ENCODE measurements around the gene CPNE4. TPM values are rescaled to one million over a fixed set of nuclear protein-coding genes. Genes with fewer than 3 reads are reported as not detected.

The CPNE4 gene
- total and polyA plus RNA-seq, 9 of the 15 experiments (the other 6 are each of a cell fraction or from before 2014, with no cell fraction given) = not detected

GRCh38 chr3:131973731-131974130 lies 61.1 kb downstream of the CPNE4 start:
- Histone ChIP-seq H3K27me3 (ENCODE audit: control insufficient read depth in 2 of 2, insufficient read depth in 2 of 2, low read length in 2 of 2) (no peaks in the 10 kb centered on the region), H3K9me3 (replicated peaks; ENCODE audit: control insufficient read depth, insufficient read depth, low read depth, low read length) (no peaks in the 10 kb centered on the region), H2AFZ (ENCODE audit: low read depth, low read length) (no peak overlapping the region), H4K20me1 (replicated peaks; ENCODE audit: control insufficient read depth, insufficient read depth, low read length) (no peaks in the 10 kb centered on the region), H3K4me2 (ENCODE audit: insufficient read depth, low read length) (no peak overlapping the region), H3K9me1 (ENCODE audit: control insufficient read depth, insufficient read depth, low read length) (no peaks in the 10 kb centered on the region), H3K36me3 (ENCODE audit: control insufficient read depth, insufficient read depth, low read length) (no peaks in the 10 kb centered on the region), H3K4me3 (no peak overlapping the region), H3K4me1 (replicated peaks in 1 of 2; ENCODE audit: control insufficient read depth in 2 of 2, insufficient read depth in 2 of 2, low read length in 2 of 2) (no peaks in the 10 kb centered on the region), H3K79me2 (ENCODE audit: control insufficient read depth, insufficient read depth, low read length) (no peaks in the 10 kb centered on the region), H3K27ac (ENCODE audit: extremely low read depth, low read depth, low read length) (no peak overlapping the region), H3K9ac (ENCODE audit: insufficient read depth in 1 of 2, low read depth in 2 of 2, low read length in 2 of 2) (no peak overlapping the region)
- BruUV-seq (replicated peaks) = no TSS peak
- intact Hi-C loops (cut with micrococcal nuclease) (no loop called here), in situ Hi-C loops (cut with MboI) (no loop called here)
- FAIRE-seq (no peak), DNase-seq (ENCODE audit: extremely low read depth in 1 of 4, low spot score in 3 of 4) (peak in 1 of 4 experiments; percentile 3), ATAC-seq (no peak)
- CTCF ChIA-PET (ENCODE audit: low intra/inter-chr PET ratio) = no interaction called here
- 0% methylated on average over 4 of the region's 4 CpGs for WGBS (ENCODE audit: insufficient coverage, low coverage, missing lambda C conversion rate)
- POLR2A ChIA-PET = no interaction called here
- TF ChIP-seq MAX (CRISPR knock-in tag; IDR thresholded peaks at IDR 0.05) (no peak), RFX1 (IDR thresholded peaks at IDR 0.05) (peak; percentile 45)

DNA sequence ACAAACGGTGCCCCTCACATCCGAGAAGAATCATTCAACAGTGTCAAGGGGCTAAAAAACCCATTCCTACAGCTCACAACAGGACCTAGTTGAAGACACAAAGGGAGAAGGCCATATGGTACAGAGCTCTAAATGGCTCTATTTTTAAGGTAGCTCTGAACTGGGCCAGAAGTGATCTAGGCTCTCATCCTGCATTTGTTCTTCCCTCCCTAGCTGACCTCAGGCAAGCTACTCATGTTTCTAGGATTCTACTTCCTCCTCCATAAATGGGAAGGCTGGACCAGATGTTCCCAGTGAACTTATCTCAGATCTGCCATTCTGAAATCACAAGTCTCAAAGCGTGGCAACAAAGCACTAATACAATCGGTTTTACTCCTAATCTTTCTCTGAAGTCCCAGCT lies 62.3 kb downstream of the CPNE4 start:
- Histone ChIP-seq H3K9me1 (ENCODE audit: control insufficient read depth, insufficient read depth, low read length) (no peaks in the 10 kb centered on the region), H2AFZ (ENCODE audit: low read depth, low read length) (no peak overlapping the region), H4K20me1 (replicated peaks; ENCODE audit: control insufficient read depth, insufficient read depth, low read length) (no peaks in the 10 kb centered on the region), H3K27me3 (ENCODE audit: control insufficient read depth in 2 of 2, insufficient read depth in 2 of 2, low read length in 2 of 2) (no peaks in the 10 kb centered on the region), H3K9me3 (replicated peaks; ENCODE audit: control insufficient read depth, insufficient read depth, low read depth, low read length) (no peaks in the 10 kb centered on the region), H3K9ac (ENCODE audit: insufficient read depth in 1 of 2, low read depth in 2 of 2, low read length in 2 of 2) (no peak overlapping the region), H3K4me1 (replicated peaks in 1 of 2; ENCODE audit: control insufficient read depth in 2 of 2, insufficient read depth in 2 of 2, low read length in 2 of 2) (no peaks in the 10 kb centered on the region), H3K27ac (ENCODE audit: extremely low read depth, low read depth, low read length) (no peak overlapping the region), H3K4me2 (ENCODE audit: insufficient read depth, low read length) (no peak overlapping the region), H3K36me3 (ENCODE audit: control insufficient read depth, insufficient read depth, low read length) (no peaks in the 10 kb centered on the region), H3K4me3 (no peak overlapping the region), H3K79me2 (ENCODE audit: control insufficient read depth, insufficient read depth, low read length) (no peaks in the 10 kb centered on the region)
- 4% methylated on average over 4 of the region's 4 CpGs for WGBS (ENCODE audit: insufficient coverage, low coverage, missing lambda C conversion rate)
- intact Hi-C loops (cut with micrococcal nuclease) (no loop called here), in situ Hi-C loops (cut with MboI) (no loop called here)
- DNase-seq (ENCODE audit: extremely low read depth in 1 of 4, low spot score in 3 of 4) = no peak
- CTCF ChIA-PET (ENCODE audit: low intra/inter-chr PET ratio) = no interaction called here
- ATAC-seq = no peak
- no TSS peak for BruUV-seq (replicated peaks)
- POLR2A ChIA-PET = interaction anchor here (0.8 kb wide), 1 partner anchor 15 kb away, joined by 7 read pairs; no protein-coding TSS in a partner anchor
- no peak for FAIRE-seq
- TF ChIP-seq YY1 (IDR thresholded peaks at IDR 0.05; ENCODE audit: borderline replicate concordance in 1 of 3, control insufficient read depth in 1 of 3, extremely low read depth in 1 of 3, insufficient read depth in 3 of 3, insufficient read length in 1 of 3, insufficient replicate concordance in 2 of 3, low read depth in 1 of 3, low read length in 2 of 3) (no peak), MCM3 (IDR thresholded peaks at IDR 0.05) (no peak), SIRT6 (IDR thresholded peaks at IDR 0.05; ENCODE audit: low read depth, low read length) (no peak)
- TF ChIP-seq, protein P1, sequence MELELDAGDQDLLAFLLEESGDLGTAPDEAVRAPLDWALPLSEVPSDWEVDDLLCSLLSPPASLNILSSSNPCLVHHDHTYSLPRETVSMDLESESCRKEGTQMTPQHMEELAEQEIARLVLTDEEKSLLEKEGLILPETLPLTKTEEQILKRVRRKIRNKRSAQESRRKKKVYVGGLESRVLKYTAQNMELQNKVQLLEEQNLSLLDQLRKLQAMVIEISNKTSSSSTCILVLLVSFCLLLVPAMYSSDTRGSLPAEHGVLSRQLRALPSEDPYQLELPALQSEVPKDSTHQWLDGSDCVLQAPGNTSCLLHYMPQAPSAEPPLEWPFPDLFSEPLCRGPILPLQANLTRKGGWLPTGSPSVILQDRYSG (tag; conservative IDR thresholded peaks at IDR 0.05; ENCODE audit: low read depth) = no peak
- TF ChIP-seq, protein P2, sequence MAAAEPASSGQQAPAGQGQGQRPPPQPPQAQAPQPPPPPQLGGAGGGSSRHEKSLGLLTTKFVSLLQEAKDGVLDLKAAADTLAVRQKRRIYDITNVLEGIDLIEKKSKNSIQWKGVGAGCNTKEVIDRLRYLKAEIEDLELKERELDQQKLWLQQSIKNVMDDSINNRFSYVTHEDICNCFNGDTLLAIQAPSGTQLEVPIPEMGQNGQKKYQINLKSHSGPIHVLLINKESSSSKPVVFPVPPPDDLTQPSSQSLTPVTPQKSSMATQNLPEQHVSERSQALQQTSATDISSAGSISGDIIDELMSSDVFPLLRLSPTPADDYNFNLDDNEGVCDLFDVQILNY (CRISPR knock-in tag; IDR thresholded peaks at IDR 0.05) = no peak

All from K562 (cell line).